Sigmoid colon (tissue), 4 donors: ENCODE results near the gene GPC5.

ENCODE experiments used
- POLR2A ChIP-seq, 2 donors: fragments of 450-650 bp; IDR thresholded peaks; one replicate each; pipeline ENCODE4 v1.6.1; 2016; ENCODE audit warnings: antibody characterized with exemption in 2 of 2, mild to moderate bottlenecking in 2 of 2, moderate library complexity in 2 of 2
- POLR2AphosphoS5 ChIP-seq, 4 donors: sonication (generic); formaldehyde crosslinking; IDR thresholded peaks; one replicate each; pipeline ENCODE4 v1.6.1; 2017; ENCODE audit warnings: antibody characterized with exemption in 4 of 4
- TF ChIP-seq, protein P1 (sequence below), 4 experiments: fragments of 450-650 bp in 3 of 4; fragments of 200-600 bp in 1 of 4; IDR thresholded peaks; one replicate each; pipeline ENCODE4 v1.5.1; 2016 to 2019; ENCODE audit warnings: antibody characterized with exemption in 4 of 4, mild to moderate bottlenecking in 3 of 4, moderate library complexity in 2 of 4

DNA sequence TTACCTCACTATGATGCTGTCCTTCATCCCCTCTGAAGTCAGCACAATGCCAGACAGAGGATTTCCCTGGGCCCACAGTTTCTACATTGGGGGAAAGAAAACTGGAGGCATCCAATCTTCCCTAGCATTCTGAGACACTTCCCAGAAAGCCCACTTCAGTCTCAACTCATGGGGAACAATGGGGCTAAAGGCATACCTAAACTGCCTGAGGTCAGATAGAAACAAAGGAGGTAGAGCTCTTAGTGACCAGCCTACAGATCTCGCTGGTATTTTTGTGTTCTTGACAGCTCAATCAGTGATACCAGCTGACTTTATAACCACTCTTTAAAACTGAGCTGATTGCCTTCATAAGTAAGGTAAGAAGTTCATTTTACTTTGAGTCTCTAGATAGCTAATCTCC is 947.2 kb downstream of the GPC5 start:
- TF ChIP-seq, protein P1, sequence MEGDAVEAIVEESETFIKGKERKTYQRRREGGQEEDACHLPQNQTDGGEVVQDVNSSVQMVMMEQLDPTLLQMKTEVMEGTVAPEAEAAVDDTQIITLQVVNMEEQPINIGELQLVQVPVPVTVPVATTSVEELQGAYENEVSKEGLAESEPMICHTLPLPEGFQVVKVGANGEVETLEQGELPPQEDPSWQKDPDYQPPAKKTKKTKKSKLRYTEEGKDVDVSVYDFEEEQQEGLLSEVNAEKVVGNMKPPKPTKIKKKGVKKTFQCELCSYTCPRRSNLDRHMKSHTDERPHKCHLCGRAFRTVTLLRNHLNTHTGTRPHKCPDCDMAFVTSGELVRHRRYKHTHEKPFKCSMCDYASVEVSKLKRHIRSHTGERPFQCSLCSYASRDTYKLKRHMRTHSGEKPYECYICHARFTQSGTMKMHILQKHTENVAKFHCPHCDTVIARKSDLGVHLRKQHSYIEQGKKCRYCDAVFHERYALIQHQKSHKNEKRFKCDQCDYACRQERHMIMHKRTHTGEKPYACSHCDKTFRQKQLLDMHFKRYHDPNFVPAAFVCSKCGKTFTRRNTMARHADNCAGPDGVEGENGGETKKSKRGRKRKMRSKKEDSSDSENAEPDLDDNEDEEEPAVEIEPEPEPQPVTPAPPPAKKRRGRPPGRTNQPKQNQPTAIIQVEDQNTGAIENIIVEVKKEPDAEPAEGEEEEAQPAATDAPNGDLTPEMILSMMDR (IDR thresholded peaks at IDR 0.05), result no peak
- no peak for TF ChIP-seq POLR2A (IDR thresholded peaks at IDR 0.05)
- TF ChIP-seq POLR2AphosphoS5 (IDR thresholded peaks at IDR 0.05), result no peak
